Activated CD4-positive, alpha-beta T cell treated with anti-CD3 and anti-CD28 coated beads, Interleukin-2, amount 50 U/mL, for 48 hours (primary cell): ENCODE measurements around the gene SPRN.
"Not testable (repeated sequence)": the region's sequence is repeated elsewhere in the genome, so short reads cannot be mapped to it uniquely, and the experiment has no call there.

Experiments
- DNase-seq, 2 experiments: peaks; one replicate each; pipeline ENCODE4 v3.0.0-alpha.2; 2020

The SPRN gene

DNA sequence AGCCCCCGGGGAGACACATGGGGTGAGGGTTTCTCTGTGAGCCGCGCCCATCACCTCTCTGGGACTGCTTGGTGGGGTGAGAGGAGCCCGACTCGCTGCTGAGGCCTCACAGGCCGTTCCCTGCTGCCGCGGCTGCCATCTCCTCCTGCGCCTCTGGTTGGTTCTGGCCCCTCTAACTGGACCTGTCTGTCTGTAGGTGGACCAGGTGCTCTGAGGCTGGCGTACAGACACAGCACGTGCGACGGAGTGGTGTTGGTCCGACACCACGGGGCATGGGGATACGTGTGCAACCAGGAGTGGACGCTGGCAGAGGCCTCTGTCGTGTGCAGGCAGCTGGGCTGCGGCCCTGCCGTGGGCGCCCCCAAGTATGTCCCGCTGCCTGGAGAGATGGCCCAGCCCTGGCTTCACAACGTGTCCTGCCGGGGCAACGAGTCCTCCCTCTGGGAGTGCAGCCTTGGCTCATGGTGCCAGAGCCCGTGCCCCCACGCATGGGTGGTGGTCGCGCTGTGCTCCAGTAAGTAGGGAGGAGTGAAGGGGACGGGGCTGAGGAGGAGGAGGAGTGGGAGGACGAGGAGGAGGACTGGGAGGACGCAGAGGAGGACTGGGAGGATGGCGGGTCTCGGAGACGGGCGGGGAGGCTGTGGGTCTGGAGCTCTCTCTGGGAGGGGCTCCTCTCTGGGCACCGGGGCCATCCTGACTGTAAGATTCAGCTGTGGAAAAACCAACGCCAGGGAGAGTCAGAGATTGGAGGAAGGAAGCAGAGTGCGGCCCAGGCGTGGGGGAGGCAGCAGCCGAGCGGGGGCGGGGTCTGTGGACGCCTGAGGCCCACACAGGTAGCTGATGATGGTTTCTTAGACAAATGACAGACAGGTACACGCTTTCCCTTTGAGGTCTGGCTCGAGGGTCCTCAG lies 31.9 kb upstream of the SPRN start:
- DNase-seq = no peak

DNA sequence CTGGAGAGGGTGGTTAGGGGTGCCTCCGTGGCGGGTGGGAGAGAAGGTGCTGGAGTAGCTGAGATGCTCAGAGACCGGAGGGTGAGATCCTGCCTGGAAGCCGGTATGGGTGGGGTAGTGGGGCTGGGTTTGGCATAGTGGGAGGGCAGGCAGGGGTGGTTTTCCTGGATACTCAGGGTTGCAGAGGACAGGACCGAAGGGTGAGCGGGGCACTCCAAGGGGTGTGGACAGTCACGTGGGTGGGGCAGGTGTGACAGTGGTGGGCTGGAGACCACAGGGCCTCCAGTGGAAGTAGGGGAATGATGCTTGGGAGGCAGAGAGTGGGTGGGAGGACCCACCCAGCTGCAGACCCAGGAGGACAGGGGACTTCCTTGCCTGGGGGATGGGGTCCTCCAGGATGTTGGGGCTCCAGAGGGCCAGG lies 31.2 kb upstream of the SPRN start:
- no peak for DNase-seq

GRCh38 chr10:133455196-133455595 lies 30.8 kb upstream of the SPRN start:
- no peak for DNase-seq

- DNase-seq = no peak
Observed at GRCh38 chr10:133454204-133454893, 29.9 kb upstream of the SPRN start.

GRCh38 chr10:133453516-133454203 lies 29.2 kb upstream of the SPRN start, which contains the start of gene SCART1:
Gene SCART1, plus strand, starts transcription at chr10:133453945. Its CDS starts 53 bp downstream, at chr10:133453998.
- no peak for DNase-seq

DNA sequence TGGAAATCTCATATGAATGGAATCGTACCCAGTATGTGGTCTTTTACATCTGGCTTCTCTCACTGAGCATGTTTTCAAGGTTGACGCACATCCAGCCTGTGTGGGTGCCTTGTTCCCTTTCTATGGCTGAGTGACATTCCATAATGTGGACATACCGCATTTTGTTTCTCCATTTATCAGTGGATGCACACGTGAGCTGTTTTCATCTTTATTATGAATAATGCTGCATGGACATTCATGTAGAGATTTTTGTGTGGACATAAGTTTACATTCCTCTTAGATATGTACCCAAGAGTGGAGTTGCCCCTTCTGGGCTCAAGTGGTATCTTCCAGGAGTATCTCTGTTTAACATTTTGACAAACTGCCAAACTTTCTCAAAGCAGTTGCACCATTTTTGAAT lies 28.0 kb upstream of the SPRN start:
- no peak for DNase-seq

GRCh38 chr10:133451346-133451745 lies 26.9 kb upstream of the SPRN start:
- no peak for DNase-seq

- DNase-seq = no peak
Observed at GRCh38 chr10:133448120-133448519, 23.7 kb upstream of the SPRN start.

GRCh38 chr10:133446979-133447378 lies 22.6 kb upstream of the SPRN start:
- no peak for DNase-seq

DNA sequence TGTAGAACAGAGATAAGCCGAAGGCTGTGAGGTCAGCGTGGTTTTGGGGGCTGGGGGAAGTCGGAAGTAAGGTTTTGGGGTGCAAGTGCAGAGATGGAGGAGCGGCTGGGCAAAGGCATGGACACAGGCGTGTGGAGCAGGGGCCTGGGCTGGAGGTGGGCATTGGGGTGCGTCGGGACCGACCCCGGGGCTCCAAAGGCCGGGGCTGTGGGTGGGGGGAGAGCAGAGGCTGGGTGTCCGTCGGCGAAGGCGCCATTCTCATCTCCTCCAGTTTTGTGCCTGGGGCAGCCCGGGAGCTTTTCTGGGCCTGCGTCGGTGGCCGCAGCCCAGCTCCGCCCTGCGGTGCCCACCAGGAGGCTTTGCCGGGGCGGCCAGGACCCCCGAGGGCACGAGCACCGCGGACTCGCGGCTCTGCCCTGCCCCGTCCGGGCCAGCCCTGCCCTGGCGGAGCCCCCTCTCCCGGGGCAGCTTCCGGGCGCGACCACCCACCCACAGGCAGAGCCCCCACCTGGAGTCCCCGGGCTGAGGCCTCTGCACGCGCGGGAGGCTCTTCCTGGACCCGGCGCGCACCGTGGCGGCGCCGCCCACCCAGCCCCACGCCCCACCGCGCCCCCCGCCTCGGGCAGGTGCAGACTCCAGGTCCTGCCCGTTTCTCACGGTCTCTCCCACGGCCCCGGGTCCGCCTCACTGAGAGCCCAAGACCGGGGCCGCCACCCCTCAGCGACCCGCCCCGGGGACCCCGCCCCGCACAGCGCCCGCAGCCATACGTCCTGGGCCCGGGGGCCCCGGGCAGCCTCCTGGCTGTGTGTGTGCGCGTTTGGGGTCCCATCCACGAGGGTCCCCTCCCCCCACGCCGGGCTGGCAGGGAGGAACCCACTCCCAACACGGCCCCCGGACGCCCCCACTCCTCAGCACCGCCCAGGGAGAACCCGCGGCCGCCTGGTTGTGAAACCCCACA lies 21.6 kb upstream of the SPRN start:
- no peak for DNase-seq

GRCh38 chr10:133445268-133445732 lies 20.9 kb upstream of the SPRN start:
- no peak for DNase-seq

DNA sequence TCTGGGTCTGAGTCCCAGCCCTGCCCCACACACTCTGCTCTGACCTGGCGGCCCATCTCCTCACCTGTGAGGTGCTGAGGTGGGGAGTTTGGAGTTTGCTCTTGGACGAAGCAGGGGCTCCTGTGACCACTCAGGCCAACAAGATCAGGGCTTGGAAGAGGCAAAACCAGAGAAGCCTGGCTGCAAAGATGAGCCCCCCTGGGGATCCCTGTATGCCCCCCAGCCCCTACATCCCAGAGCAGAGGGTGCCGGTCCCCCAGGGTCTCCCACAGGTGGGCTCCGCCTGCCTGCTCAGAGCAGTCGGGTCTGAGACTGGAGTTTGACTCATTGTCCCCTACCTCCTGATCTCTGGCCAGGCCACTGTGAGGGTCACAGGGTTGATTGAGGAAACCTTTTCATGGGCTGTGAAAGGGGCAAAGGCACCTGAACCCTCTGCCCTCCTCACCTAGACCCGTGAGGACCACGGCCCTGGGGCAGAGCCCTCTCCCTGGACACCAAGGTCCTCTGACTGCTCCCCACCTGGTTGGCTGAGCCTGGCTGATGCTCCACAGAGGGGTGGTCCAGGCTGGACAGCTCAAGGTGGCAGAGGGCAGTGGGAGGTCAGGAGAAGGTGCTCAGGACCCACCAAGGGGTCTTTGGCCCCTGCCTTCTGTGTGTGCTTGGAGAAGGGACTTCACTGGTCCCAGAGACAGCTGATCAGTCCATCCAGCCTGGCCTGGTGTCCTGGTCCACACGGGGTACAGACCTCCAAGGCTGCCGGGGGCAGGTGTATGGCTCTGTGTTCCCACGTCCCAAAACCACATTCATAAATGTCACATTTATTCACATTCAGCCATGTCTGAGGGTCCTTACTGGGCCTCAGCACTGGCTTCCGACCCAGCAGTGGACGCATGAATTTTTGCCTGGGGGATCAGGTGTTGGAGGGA lies 20.2 kb upstream of the SPRN start:
- DNase-seq = no peak

DNA sequence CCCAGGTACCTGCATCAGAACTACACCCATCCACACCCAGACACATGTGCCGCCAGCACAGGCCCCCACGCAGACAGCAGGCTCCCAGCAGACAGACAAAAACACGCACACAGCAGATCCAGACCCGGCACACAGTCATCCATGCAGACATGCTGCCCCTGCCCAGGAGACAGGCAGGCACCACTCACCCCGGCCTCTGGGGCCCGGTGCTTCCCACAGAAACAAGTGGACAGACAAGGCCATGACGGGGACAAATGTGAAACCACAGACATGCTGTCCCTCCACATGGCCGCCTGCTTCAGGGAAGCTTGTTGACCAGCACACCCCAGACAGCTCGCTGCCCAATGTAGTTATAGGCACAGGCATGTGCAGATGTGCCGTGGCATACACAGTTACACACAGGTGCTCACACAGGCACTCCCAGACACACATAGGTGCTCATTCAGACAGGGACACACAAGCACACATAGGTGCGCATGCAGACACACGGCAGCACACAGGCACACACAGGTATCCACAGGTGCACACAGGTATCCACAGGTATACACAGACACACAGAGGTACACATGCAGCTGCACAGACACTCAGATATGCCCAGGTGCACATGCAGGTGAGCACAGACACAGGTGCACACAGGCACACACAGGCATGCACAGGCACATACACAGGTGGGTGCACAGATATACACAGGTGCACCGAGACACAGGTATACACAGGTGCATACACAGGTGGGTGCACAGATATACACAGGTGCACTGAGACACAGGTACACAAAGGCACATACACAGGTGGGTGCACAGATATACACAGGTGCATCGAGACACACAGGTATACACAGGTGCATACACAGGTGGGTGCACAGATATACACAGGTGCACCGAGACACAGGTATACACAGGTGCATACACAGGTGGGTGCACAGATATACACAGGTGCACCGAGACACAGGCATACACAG lies 18.8 kb upstream of the SPRN start:
- no peak for DNase-seq

GRCh38 chr10:133442191-133442966 lies 18.0 kb upstream of the SPRN start:
- peak; percentile 20 to 40 for DNase-seq

GRCh38 chr10:133441780-133442179 lies 17.4 kb upstream of the SPRN start:
- no peak for DNase-seq

DNA sequence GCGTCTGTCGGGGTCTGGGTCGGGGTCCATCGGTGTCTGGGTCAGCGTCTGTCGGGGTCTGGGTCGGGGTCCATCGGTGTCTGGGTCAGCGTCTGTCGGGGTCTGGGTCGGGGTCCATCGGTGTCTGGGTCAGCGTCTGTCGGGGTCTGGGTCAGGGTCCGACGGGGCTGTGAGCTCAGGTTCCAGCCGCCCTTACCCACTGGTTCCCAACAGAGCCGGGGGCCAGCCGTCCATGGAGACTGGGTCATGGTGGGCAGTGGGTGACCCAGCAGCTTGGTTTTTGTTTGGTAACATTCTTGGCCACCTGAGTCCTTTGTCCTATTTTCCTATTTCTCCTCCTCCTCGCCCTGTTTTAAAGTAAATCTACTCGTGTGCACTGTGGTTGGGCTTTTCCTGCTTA lies 16.9 kb upstream of the SPRN start:
- DNase-seq = not testable (repeated sequence)

- no peak for DNase-seq
Observed at GRCh38 chr10:133440633-133441285, 16.3 kb upstream of the SPRN start.
